Loucy (cell line): ENCODE data around the gene CORO7.

Experiments used
- H2AFZ ChIP-seq: fragments of 200-600 bp; sonication (generic); 2 replicates; pipeline ENCODE4 v1.6.0; 2016; ENCODE audit warnings: antibody characterized with exemption, mild to moderate bottlenecking, low read length, moderate library complexity
- H3F3A ChIP-seq: fragments of 200-600 bp; 2 replicates; pipeline ENCODE4 v1.6.0; 2016; ENCODE audit warnings: antibody characterized with exemption, low read depth, mild to moderate bottlenecking
- H3K27me3 ChIP-seq: fragments of 200-600 bp; sonication (generic); 2 replicates; pipeline ENCODE4 v1.6.1; 2014; ENCODE audit warnings: low read length, mild to moderate bottlenecking; ENCODE audit not compliant: insufficient read depth, poor library complexity, severe bottlenecking
- H3K36me3 ChIP-seq: fragments of 200-600 bp; sonication (generic); 2 replicates; pipeline ENCODE4 v1.6.1; 2016; ENCODE audit warnings: low read length; ENCODE audit not compliant: insufficient read depth
- H3K4me1 ChIP-seq: fragments of 200-600 bp; sonication (generic); 2 replicates; pipeline ENCODE4 v1.5.1; 2014; ENCODE audit warnings: low read length, mild to moderate bottlenecking; ENCODE audit not compliant: insufficient read depth, poor library complexity, severe bottlenecking
- H3K4me2 ChIP-seq: fragments of 200-600 bp; sonication (generic); 2 replicates; pipeline ENCODE4 v1.6.0; 2014; ENCODE audit warnings: antibody characterized with exemption, low read length, low read depth, mild to moderate bottlenecking; ENCODE audit not compliant: poor library complexity, severe bottlenecking
- H3K4me3 ChIP-seq: fragments of 200-600 bp; sonication (generic); 2 replicates; pipeline ENCODE4 v1.5.1; 2014; ENCODE audit warnings: low read length, mild to moderate bottlenecking, mixed read lengths; ENCODE audit not compliant: poor library complexity, severe bottlenecking
- H3K79me2 ChIP-seq: fragments of 200-600 bp; sonication (generic); 2 replicates; pipeline ENCODE4 v1.6.1; 2014; ENCODE audit warnings: low read length; ENCODE audit not compliant: insufficient read depth
- H3K9ac ChIP-seq: fragments of 200-600 bp; sonication (generic); 2 replicates; pipeline ENCODE4 v1.6.0; 2014; ENCODE audit warnings: mild to moderate bottlenecking, low read depth, low read length, moderate library complexity; ENCODE audit not compliant: poor library complexity, severe bottlenecking
- H3K9me2 ChIP-seq: fragments of 200-600 bp; sonication (generic); replicated peaks from 2 replicates; pipeline ENCODE4 v1.6.1; 2016; ENCODE audit warnings: low read depth, low read length, mixed read lengths
- H3K9me3 ChIP-seq: fragments of 200-600 bp; sonication (generic); 2 replicates; pipeline ENCODE4 v1.6.1; 2014; ENCODE audit warnings: mild to moderate bottlenecking, antibody characterized with exemption, low read length, low read depth; ENCODE audit not compliant: insufficient read depth
- H4K20me1 ChIP-seq: fragments of 200-600 bp; sonication (generic); 2 replicates; pipeline ENCODE4 v1.6.0; 2014; ENCODE audit warnings: antibody characterized with exemption, low read length, mild to moderate bottlenecking; ENCODE audit not compliant: insufficient read depth, poor library complexity, severe bottlenecking
- EZH2phosphoT487 ChIP-seq: fragments of 200-600 bp; IDR thresholded peaks from 2 replicates; pipeline ENCODE4 v1.6.1; 2018; ENCODE audit warnings: antibody characterized with exemption, mild to moderate bottlenecking, moderate library complexity, borderline replicate concordance
- TF ChIP-seq, protein P1 (sequence below): fragments of 200-600 bp; sonication (generic); conservative IDR thresholded peaks from 2 replicates; pipeline ENCODE4 v1.5.1; 2014; ENCODE audit warnings: mild to moderate bottlenecking, antibody characterized with exemption, low read length

Gene CORO7

DNA sequence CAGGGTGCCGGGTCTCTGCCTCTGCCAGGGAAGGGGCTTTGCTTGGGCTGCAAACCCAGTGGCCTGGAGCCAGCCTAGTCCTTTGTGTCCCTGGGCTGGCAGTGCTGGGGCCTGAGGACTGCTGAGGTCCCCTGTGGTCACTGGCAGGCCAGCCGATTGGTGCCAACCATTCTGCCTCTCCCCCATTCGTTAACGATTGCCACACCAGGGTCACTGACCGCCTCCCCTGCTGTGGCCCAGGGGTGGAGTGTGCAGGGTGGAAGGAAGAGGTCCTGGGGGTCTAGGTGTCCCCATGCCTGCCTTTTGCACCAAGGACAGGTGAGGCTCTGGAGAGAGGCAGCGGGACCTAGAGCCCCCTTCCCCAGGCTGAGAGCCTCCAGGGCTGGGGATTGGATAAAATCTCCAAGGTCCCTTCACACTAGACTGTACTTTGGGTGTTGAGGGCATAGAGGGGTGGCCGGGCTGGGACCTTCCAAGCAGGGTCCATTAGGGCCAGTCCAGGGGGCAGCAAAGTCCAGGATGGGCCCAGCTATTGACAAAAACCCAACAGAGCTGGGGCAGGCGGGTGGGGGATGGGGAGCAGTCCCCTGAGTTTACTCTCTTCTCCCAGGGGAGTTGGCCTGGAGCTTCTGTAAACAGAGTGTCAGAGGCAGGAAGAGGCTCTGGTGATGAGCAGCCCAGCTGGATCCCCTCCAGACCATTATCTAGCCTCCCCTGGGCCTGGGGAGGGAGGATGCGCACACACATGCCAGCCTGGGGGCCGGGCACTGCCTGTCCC lies 43.6 kb downstream of the CORO7 start:
- no peaks in the 10 kb centered on the region for H3K9me2 ChIP-seq
- H3K36me3 ChIP-seq, result no peaks in the 10 kb centered on the region
- H3K4me3 ChIP-seq, result no peak overlapping the region
- no peak overlapping the region for H3K9ac ChIP-seq
- H3F3A ChIP-seq, result no peaks in the 10 kb centered on the region
- no peaks in the 10 kb centered on the region for H3K79me2 ChIP-seq
- no peak overlapping the region for H3K4me2 ChIP-seq
- TF ChIP-seq, protein P1, sequence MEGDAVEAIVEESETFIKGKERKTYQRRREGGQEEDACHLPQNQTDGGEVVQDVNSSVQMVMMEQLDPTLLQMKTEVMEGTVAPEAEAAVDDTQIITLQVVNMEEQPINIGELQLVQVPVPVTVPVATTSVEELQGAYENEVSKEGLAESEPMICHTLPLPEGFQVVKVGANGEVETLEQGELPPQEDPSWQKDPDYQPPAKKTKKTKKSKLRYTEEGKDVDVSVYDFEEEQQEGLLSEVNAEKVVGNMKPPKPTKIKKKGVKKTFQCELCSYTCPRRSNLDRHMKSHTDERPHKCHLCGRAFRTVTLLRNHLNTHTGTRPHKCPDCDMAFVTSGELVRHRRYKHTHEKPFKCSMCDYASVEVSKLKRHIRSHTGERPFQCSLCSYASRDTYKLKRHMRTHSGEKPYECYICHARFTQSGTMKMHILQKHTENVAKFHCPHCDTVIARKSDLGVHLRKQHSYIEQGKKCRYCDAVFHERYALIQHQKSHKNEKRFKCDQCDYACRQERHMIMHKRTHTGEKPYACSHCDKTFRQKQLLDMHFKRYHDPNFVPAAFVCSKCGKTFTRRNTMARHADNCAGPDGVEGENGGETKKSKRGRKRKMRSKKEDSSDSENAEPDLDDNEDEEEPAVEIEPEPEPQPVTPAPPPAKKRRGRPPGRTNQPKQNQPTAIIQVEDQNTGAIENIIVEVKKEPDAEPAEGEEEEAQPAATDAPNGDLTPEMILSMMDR, result no peak
- TF ChIP-seq EZH2phosphoT487, result no peak
- no peaks in the 10 kb centered on the region for H3K4me1 ChIP-seq
- no peaks in the 10 kb centered on the region for H4K20me1 ChIP-seq
- no peak overlapping the region for H2AFZ ChIP-seq
- no peaks in the 10 kb centered on the region for H3K27me3 ChIP-seq
- no peaks in the 10 kb centered on the region for H3K9me3 ChIP-seq

DNA sequence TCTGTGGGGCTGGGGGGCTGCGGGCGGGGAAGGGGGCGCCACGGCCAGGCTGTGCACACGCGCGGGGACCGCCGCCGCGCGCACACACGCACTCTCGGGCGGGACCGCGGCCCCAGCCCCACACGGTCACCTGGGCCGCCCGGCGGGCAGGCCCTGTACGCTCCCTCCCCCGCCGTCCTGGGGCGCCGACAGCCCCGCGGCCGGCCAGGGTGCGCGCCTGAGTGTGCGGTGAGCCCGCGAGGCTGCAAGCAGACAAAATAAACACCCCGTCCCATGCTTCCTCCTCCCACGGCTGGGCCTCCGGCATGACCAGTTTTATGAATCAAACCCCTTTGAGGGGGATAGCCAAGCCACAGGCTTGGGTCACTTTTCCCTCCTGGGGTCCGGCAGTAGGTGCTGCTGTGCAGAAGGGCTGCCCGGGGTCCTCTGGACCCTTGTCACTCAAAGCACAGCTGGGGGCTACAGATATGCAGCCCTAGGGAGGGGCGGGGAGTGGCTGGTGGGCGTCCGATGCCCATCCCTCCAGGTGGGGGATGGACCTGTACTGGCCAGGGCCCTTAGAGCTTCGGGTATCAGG lies 44.3 kb downstream of the CORO7 start:
- no peaks in the 10 kb centered on the region for H3K4me1 ChIP-seq
- H3K27me3 ChIP-seq, result no peaks in the 10 kb centered on the region
- H3K4me2 ChIP-seq, result no peak overlapping the region
- H3K36me3 ChIP-seq, result no peaks in the 10 kb centered on the region
- H2AFZ ChIP-seq, result no peak overlapping the region
- TF ChIP-seq, protein P1, result no peak
- no peak for TF ChIP-seq EZH2phosphoT487
- H3K4me3 ChIP-seq, result no peak overlapping the region
- no peak overlapping the region for H3K9ac ChIP-seq
- no peaks in the 10 kb centered on the region for H4K20me1 ChIP-seq
- H3K9me3 ChIP-seq, result no peaks in the 10 kb centered on the region
- H3K79me2 ChIP-seq, result no peaks in the 10 kb centered on the region
- H3K9me2 ChIP-seq, result no peaks in the 10 kb centered on the region
- H3F3A ChIP-seq, result no peaks in the 10 kb centered on the region

DNA sequence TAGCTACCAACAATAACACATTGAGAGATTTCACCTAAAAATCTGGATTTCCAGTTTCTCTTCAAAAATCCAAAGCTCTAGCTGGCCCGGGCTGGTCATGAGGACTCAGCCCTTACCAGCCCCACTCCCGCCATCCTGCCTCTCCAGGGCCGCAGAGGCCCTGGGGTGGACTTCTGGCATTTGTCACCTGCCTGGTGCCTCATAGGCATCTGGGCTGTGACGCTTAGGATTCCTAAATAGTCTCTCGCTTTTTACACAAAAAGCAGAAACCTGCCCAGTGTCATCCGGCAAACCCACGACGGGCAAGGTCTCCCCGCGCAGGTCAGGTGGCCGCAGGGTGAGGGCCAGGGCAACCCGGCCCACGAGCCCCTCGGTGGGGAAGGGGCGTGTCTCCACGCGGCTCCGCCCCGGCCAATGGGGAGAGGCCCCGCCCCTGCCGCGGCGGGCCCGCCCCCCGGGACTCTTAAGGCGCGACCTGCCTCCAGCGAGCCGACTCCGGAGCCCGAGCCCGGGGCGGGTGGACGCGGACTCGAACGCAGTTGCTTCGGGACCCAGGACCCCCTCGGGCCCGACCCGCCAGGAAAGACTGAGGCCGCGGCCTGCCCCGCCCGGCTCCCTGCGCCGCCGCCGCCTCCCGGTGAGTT lies 44.9 kb downstream of the CORO7 start, which contains the start of gene VASN:
TSS of gene VASN (plus strand) at position 492 of the 644 bp plus-strand sequence. CDS start 9,030 bp downstream, outside the sequence.
- Histone ChIP-seq H3K36me3 (no peaks in the 10 kb centered on the region), H3K9me2 (no peaks in the 10 kb centered on the region), H3F3A (no peaks in the 10 kb centered on the region), H2AFZ (no peak within 1 kb of the TSS), H3K4me1 (no peaks in the 10 kb centered on the region), H3K79me2 (no peaks in the 10 kb centered on the region), H3K4me2 (no peak within 1 kb of the TSS), H3K27me3 (no peaks in the 10 kb centered on the region), H3K9ac (no peak within 1 kb of the TSS), H3K4me3 (no peak within 1 kb of the TSS), H3K9me3 (no peaks in the 10 kb centered on the region), H4K20me1 (no peaks in the 10 kb centered on the region)
- TF ChIP-seq, protein P1, result no peak
- no peak for TF ChIP-seq EZH2phosphoT487
